ENCODE measurements around the gene MDGA2. TPM values are rescaled to one million over a fixed set of nuclear protein-coding genes. Genes with fewer than 3 reads are reported as not detected.

The MDGA2 gene
- total and polyA plus RNA-seq, 2 of the 8 experiments (the other 6 are each of a cell fraction or from before 2014, with no cell fraction given) = 0.11 to 0.69 TPM

GRCh38 chr14:47262801-47263200 lies 412.6 kb downstream of the MDGA2 start:
- Histone ChIP-seq H3K4me2 (ENCODE audit: insufficient read depth in 1 of 2, low read depth in 2 of 2, low read length in 2 of 2) (no peak overlapping the region), H4K20me1 (replicated peaks in 1 of 2; ENCODE audit: control insufficient read depth in 1 of 2, insufficient read depth in 2 of 2, low read length in 2 of 2) (no peaks in the 10 kb centered on the region), H2BK15ac (ENCODE audit: low read length) (no peak overlapping the region), H3K36me3 (ENCODE audit: control insufficient read depth in 2 of 4, insufficient read depth in 4 of 4, low read length in 3 of 4) (no peaks in the 10 kb centered on the region), H3K79me2 (ENCODE audit: control insufficient read depth in 1 of 2, insufficient read depth in 2 of 2, low read length in 2 of 2) (no peaks in the 10 kb centered on the region), H3K23me2 (ENCODE audit: low read depth, low read length) (no peaks in the 10 kb centered on the region), H3K79me1 (ENCODE audit: low read depth, low read length) (no peaks in the 10 kb centered on the region), H2BK5ac (ENCODE audit: low read depth, low read length) (no peak overlapping the region), H3K4me1 (replicated peaks in 1 of 4; ENCODE audit: control insufficient read depth in 3 of 4, insufficient read depth in 4 of 4, low read length in 3 of 4) (no peaks in the 10 kb centered on the region), H3K27me3 (replicated peaks in 1 of 4; ENCODE audit: control insufficient read depth in 3 of 4, extremely low read depth in 1 of 4, insufficient read depth in 3 of 4, low read length in 3 of 4) (peaks cover 0 to 1% (median 0%) of the 10 kb centered on the region in 4 experiments; a peak in 1 of 7 replicates), H2BK20ac (ENCODE audit: low read length) (no peak overlapping the region), H3K27ac (ENCODE audit: low read depth, low read length) (no peak overlapping the region), H3K4me3 (ENCODE audit: extremely low read depth in 1 of 4, insufficient read depth in 2 of 4, low read depth in 3 of 4, low read length in 4 of 4) (no peak overlapping the region), H3K4ac (replicated peaks; ENCODE audit: insufficient read length, low read depth, low read length) (no peak overlapping the region), H4K5ac (ENCODE audit: insufficient read length, low read depth, low read length) (no peak overlapping the region), H3K18ac (ENCODE audit: extremely low read depth, low read length) (no peak overlapping the region), H2BK120ac (replicated peaks; ENCODE audit: low read depth, low read length) (no peak overlapping the region), H2AK5ac (ENCODE audit: low read depth, low read length) (no peak overlapping the region), H4K8ac (ENCODE audit: extremely low read depth, insufficient read depth, low read length) (no peak overlapping the region), H2BK12ac (ENCODE audit: low read depth, low read length) (no peak overlapping the region), H3K9ac (replicated peaks in 1 of 4; ENCODE audit: extremely low read depth in 1 of 4, low read depth in 3 of 4, low read length in 3 of 4) (no peak overlapping the region), H4K91ac (replicated peaks; ENCODE audit: insufficient read length, low read length) (no peak overlapping the region), H3K56ac (replicated peaks; ENCODE audit: insufficient read length, low read depth, low read length) (no peak overlapping the region), H3K9me3 (ENCODE audit: insufficient read depth in 2 of 2, low read depth in 1 of 2, low read length in 1 of 2) (no peaks in the 10 kb centered on the region), H3K14ac (ENCODE audit: insufficient read length) (no peak overlapping the region), H2AFZ (ENCODE audit: low read length) (no peak overlapping the region), H3K23ac (ENCODE audit: insufficient read length) (no peak overlapping the region)
- POLR2A ChIA-PET (ENCODE audit: partially characterized antibody) = no interaction called here
- CTCF ChIA-PET (ENCODE audit: partially characterized antibody) = interaction anchor here (0.6 to 1.3 kb wide), 2 partner anchors 11 to 193 kb away, joined by 3 read pairs; no protein-coding TSS in a partner anchor
- DNase-seq (ENCODE audit: low read depth in 1 of 2, low spot score in 2 of 2) (no peak), FAIRE-seq (no peak)
- TF ChIP-seq SIRT6 (IDR thresholded peaks at IDR 0.05; ENCODE audit: low read length) (no peak), POLR2AphosphoS5 (IDR thresholded peaks at IDR 0.05; ENCODE audit: low read depth, low read length) (no peak), POU5F1 (IDR thresholded peaks at IDR 0.05; ENCODE audit: low read depth, low read length) (no peak), E2F6 (IDR thresholded peaks at IDR 0.05) (no peak), JUND (IDR thresholded peaks at IDR 0.05; ENCODE audit: low read length) (no peak), JUN (IDR thresholded peaks at IDR 0.05; ENCODE audit: low read depth, low read length) (no peak), EZH2 (IDR thresholded peaks at IDR 0.05; ENCODE audit: low read depth, low read length, severe bottlenecking) (no peak), TAF7 (optimal IDR thresholded peaks at IDR 0.05; ENCODE audit: borderline replicate concordance, low read depth, low read length) (no peak), TCF12 (IDR thresholded peaks at IDR 0.05; ENCODE audit: low read depth, low read length) (no peak)
- 85% methylated on average over 2 of the region's 2 CpGs; no CpG with 5 or more reads in 1 of the 2 experiments for WGBS, 2 experiments (ENCODE audit: extremely low coverage in 1 of 2, insufficient coverage in 1 of 2, insufficient read length in 1 of 2, insufficient replicate concordance in 2 of 2, low coverage in 1 of 2, low lambda C conversion rate in 2 of 2, missing lambda C conversion rate in 1 of 2)

All from H1 (cell line).